K562 treated with DMSO at 1 percent for 24 hours (cell line): ENCODE data around the gene SKP1. TPM values are rescaled to one million over a fixed set of nuclear protein-coding genes. Genes with fewer than 3 reads are reported as not detected.

Experiments
- total RNA-seq: library from RNA; unstranded; fragments of 300-600 nt; gene quantifications from 2 replicates; pipeline ENCODE4 v1.2.3, GENCODE V29; 2022; ENCODE audit warnings: low read depth; ENCODE audit not compliant: insufficient read depth

The SKP1 gene
- 443 and 470 TPM in 2 replicates for total RNA-seq

DNA sequence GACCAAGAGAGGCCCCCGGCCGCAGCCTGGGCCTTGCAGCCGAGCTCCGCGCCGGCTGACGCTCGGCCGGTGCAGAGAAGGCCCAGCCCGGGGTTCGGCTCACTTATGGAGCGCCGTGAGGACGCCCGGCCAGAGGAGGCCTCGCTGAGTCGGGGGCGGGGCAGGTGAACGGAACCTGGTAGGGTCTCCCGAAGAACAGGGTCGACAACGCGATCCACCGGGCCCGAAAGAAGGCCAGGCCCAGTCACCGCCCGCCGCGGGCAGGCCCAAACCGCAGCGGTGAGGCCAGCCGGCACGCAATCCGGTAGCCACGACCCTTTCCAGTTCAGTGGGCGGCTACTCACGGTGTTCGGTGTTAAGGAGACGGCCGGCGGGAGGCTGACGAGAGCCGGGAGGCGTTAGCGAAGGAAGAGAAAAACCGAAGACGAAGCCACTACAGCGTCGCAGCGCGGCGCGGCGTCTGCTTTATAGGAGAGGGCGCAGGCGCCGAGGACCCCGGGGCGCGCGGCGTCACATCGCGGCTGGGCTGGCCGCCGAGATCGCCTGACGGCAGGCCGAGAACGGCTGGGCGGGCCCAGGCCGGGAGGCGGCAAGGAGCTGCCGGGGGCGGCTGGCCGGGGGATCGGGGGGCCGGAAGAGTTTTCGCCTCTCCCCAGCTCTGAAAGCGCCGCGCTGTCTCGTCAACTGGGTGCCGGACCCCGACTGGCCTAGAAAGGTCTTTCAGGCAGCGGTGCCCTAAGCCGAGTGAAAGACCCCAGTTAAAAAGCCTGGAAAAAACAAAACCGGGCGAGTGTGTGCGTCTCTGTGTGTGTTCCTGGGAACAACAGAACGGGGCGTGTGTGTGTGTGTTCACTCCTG, at the start of gene SKP1:
Gene SKP1, minus strand, starts transcription at position 440 of the 858 bp plus-strand sequence. CDS start 2,928 bp downstream, outside the sequence.

DNA sequence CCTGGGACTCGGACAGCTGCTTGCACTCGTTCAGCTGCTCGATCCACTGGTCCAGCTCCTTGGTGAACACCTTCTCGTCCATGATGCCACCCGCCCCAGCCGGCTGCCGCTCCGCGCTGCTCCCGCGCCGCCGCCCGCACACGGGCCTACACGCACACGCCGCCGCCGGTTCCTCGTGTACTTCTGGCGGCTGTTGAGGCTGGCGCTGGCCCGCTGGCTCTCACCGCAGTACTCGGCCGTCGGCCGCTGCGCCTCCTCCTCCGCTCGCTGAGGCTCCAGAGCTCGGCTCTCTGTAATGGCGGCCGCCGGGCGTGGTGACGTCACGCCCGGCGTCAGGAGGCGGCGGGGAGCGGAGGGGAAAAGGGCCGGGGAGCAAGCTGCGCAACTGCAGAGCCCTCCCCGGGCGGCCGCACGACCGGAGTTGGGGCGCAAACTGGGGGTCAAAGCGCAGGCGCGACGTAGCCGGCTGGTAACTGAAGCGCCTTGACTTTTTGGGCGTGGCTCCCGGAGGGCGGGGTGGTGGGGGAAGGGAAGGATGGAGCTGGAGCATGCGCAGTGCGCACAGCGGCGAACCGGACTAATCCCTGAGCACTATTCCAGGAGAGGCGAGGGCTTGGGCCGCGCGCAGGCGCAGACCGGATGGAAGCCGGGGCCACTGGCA, 49.2 kb upstream of the SKP1 start, which contains the start of gene PPP2CA:
Gene PPP2CA, minus strand, starts transcription at position 294 of the 661 bp plus-strand sequence. Its CDS starts 212 bp downstream, at position 82.

DNA sequence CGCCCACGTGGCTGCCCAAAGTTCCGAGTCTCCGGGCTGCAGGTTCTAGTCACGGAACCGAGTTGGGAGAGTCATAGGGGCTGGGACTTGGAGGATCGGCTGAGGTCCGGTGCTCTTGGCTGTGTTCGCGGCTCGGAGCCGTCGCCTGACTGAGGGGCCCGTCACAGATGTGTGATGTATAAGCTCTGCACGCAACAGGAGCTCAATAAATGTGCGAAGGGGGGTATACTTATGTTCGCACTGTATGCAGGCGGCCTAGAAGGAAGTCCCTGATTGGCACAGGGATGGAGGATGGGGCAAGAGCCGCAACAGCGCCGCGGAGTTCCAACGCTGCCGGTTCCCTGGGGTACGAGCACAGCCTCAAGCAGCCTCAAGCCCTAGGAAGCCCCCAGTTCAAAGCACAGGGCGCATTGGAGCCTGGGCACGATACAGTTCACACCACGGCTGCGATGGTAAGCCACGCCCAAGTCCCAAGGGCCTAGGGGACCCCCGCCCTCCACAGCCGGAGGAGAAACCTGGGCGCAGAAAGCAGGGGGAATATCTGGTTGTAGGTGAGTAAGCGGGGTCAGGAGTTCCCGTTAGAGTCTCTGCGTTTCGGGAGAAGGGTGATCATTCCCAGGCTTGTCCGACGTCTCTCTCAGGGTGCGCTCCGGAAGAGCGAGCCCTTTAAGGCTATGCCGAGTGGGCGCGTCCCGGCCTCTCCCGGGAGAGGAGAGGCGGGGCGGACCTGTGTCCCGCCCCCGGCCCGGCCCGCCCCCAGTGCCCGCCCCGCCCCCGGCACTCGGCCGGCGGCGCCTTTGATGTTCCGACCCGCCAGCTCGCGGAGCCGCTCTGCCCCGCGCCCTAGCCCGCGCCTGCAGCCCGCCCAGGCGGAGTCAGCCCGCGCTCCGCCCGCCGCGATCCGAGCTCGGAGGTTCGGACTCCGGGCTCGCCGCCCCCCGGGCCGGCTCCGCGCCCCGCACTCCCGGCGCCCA, 62.6 kb downstream of the SKP1 start, which contains the start of gene TCF7:
Gene TCF7, plus strand, starts transcription at position 780 of the 974 bp plus-strand sequence. CDS start 226 bp downstream, outside the sequence.

Other genes starting within 250 kb of the SKP1 start
- gene C5orf15, start 208.3 kb downstream of the SKP1 start, total RNA-seq = 15.6 and 18.7 TPM in 2 replicates
- 95.1 and 113 TPM in 2 replicates for gene VDAC1, start 172.0 kb downstream of the SKP1 start, total RNA-seq
- 6.2 and 7.8 TPM in 2 replicates for gene TCF7, start 62.3 kb downstream of the SKP1 start, total RNA-seq
- gene PPP2CA, start 49.1 kb upstream of the SKP1 start, total RNA-seq = 159 and 164 TPM in 2 replicates
- 2.9 TPM in 1 of 2 replicates, not detected in the other for gene CDKL3, start 190.2 kb upstream of the SKP1 start, total RNA-seq
- 21.9 and 38.3 TPM in 2 replicates for gene UBE2B, start 194.6 kb upstream of the SKP1 start, total RNA-seq
- gene CDKN2AIPNL, start 234.9 kb upstream of the SKP1 start, total RNA-seq = 46.1 and 54.1 TPM in 2 replicates